Measurements from ENCODE around the gene TNC. TPM values are rescaled to one million over a fixed set of nuclear protein-coding genes. Genes with fewer than 3 reads are reported as not detected.
A peak's percentile ranks its signal among the peaks of the same experiment; 100 is the strongest.

TNC gene
- polyA plus RNA-seq, 1 of the 3 experiments (the other 2 are of a cell fraction): 805 TPM

GRCh38 chr9:115088860-115089259 lies 29.1 kb downstream of the TNC start:
- no peak for DNase-seq
- Histone ChIP-seq H3K4me1 (ENCODE audit: control insufficient read depth in 1 of 2, insufficient read depth in 2 of 2, low read depth in 1 of 2, low read length in 1 of 2) (no peaks in the 10 kb centered on the region; a peak in 1 of 4 replicates), H3K36me3 (replicated peaks in 1 of 2; ENCODE audit: control insufficient read depth in 1 of 2, insufficient read depth in 2 of 2, low read length in 1 of 2) (peaks cover 72 to 85% of the 10 kb centered on the region in 2 experiments), H3K9ac (no peak overlapping the region), H3K4me2 (no peak overlapping the region), H2AFZ (ENCODE audit: low read depth) (no peak overlapping the region), H3K9me2 (no peaks in the 10 kb centered on the region), H3K27ac (ENCODE audit: low read depth in 2 of 2, low read length in 1 of 2) (peak overlapping the region in 1 of 2 experiments; percentile 19; a peak in 1 of 4 replicates), H3K79me2 (ENCODE audit: insufficient read depth) (peaks cover 87% of the 10 kb centered on the region), H3K4me3 (ENCODE audit: low read depth in 2 of 2, low read length in 1 of 2) (no peak overlapping the region), H3F3A (replicated peaks; ENCODE audit: insufficient read depth) (peaks cover 18% of the 10 kb centered on the region), H3K9me3 (no peaks in the 10 kb centered on the region), H3K27me3 (ENCODE audit: insufficient read depth) (no peaks in the 10 kb centered on the region), H4K20me1 (ENCODE audit: insufficient read depth) (peaks cover 26% of the 10 kb centered on the region; the same call in 1 of the 2 replicates)
- ChIA-PET POLR2A (no interaction called here), CTCF (no interaction called here)
- WGBS (ENCODE audit: low lambda C conversion rate): 88% methylated on average over 1 of the region's 1 CpG
- TF ChIP-seq, protein P1, sequence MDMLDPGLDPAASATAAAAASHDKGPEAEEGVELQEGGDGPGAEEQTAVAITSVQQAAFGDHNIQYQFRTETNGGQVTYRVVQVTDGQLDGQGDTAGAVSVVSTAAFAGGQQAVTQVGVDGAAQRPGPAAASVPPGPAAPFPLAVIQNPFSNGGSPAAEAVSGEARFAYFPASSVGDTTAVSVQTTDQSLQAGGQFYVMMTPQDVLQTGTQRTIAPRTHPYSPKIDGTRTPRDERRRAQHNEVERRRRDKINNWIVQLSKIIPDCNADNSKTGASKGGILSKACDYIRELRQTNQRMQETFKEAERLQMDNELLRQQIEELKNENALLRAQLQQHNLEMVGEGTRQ (IDR thresholded peaks at IDR 0.05; ENCODE audit: borderline replicate concordance, low read depth, low read length): no peak
- TF ChIP-seq, protein P2, sequence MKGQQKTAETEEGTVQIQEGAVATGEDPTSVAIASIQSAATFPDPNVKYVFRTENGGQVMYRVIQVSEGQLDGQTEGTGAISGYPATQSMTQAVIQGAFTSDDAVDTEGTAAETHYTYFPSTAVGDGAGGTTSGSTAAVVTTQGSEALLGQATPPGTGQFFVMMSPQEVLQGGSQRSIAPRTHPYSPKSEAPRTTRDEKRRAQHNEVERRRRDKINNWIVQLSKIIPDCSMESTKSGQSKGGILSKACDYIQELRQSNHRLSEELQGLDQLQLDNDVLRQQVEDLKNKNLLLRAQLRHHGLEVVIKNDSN (IDR thresholded peaks at IDR 0.05; ENCODE audit: borderline replicate concordance, low read depth): no peak
- TF ChIP-seq ELF1 (IDR thresholded peaks at IDR 0.05): no peak

- Histone ChIP-seq H3K27ac (ENCODE audit: low read depth in 2 of 2, low read length in 1 of 2) (no peak overlapping the region), H3K79me2 (ENCODE audit: insufficient read depth) (peaks cover 68% of the 10 kb centered on the region), H3K36me3 (replicated peaks in 1 of 2; ENCODE audit: control insufficient read depth in 1 of 2, insufficient read depth in 2 of 2, low read length in 1 of 2) (peaks cover 83 to 92% of the 10 kb centered on the region in 2 experiments), H3K9me3 (no peaks in the 10 kb centered on the region), H3F3A (replicated peaks; ENCODE audit: insufficient read depth) (peaks cover 24% of the 10 kb centered on the region), H3K4me2 (no peak overlapping the region), H3K4me3 (ENCODE audit: low read depth in 2 of 2, low read length in 1 of 2) (no peak overlapping the region), H4K20me1 (ENCODE audit: insufficient read depth) (peaks cover 18% of the 10 kb centered on the region; the same call in 1 of the 2 replicates), H3K27me3 (ENCODE audit: insufficient read depth) (no peaks in the 10 kb centered on the region), H2AFZ (ENCODE audit: low read depth) (no peak overlapping the region), H3K9me2 (no peaks in the 10 kb centered on the region), H3K9ac (no peak overlapping the region), H3K4me1 (ENCODE audit: control insufficient read depth in 1 of 2, insufficient read depth in 2 of 2, low read depth in 1 of 2, low read length in 1 of 2) (no peaks in the 10 kb centered on the region; a peak in 1 of 4 replicates)
- WGBS (ENCODE audit: low lambda C conversion rate): 90% methylated on average over 19 of the region's 20 CpGs
- TF ChIP-seq, protein P1 (IDR thresholded peaks at IDR 0.05; ENCODE audit: borderline replicate concordance, low read depth, low read length): no peak
- no peak for TF ChIP-seq FOXJ3 (CRISPR knock-in tag; IDR thresholded peaks at IDR 0.05)
- TF ChIP-seq TEAD4 (IDR thresholded peaks at IDR 0.05; ENCODE audit: borderline replicate concordance, insufficient read depth): no peak
- no peak for TF ChIP-seq EP300 (IDR thresholded peaks at IDR 0.05; ENCODE audit: borderline replicate concordance in 1 of 2, low read depth in 1 of 2, low read length in 1 of 2)
- TF ChIP-seq SMC3 (IDR thresholded peaks at IDR 0.05; ENCODE audit: low read depth, low read length): no peak
- TF ChIP-seq MXI1 (IDR thresholded peaks at IDR 0.05; ENCODE audit: low read depth, low read length): no peak
- TF ChIP-seq TAF1 (IDR thresholded peaks at IDR 0.05; ENCODE audit: borderline replicate concordance, low read depth, low read length): no peak
- TF ChIP-seq RXRA (IDR thresholded peaks at IDR 0.05; ENCODE audit: borderline replicate concordance, low read depth): no peak
- TF ChIP-seq YY1 (IDR thresholded peaks at IDR 0.05; ENCODE audit: low read depth): no peak
- no peak for TF ChIP-seq RFX5 (IDR thresholded peaks at IDR 0.05; ENCODE audit: low read length)
- TF ChIP-seq NFIC (IDR thresholded peaks at IDR 0.05; ENCODE audit: borderline replicate concordance): no peak
- TF ChIP-seq, protein P2 (IDR thresholded peaks at IDR 0.05; ENCODE audit: borderline replicate concordance, low read depth): no peak
- no peak for TF ChIP-seq POLR2AphosphoS5 (IDR thresholded peaks at IDR 0.05; ENCODE audit: low read depth, low read length)
- no peak for TF ChIP-seq FOSL2 (IDR thresholded peaks at IDR 0.05; ENCODE audit: borderline replicate concordance, low read depth)
- TF ChIP-seq RAD21 (IDR thresholded peaks at IDR 0.05; ENCODE audit: low read length): no peak
- TF ChIP-seq JUND (IDR thresholded peaks at IDR 0.05): no peak
- TF ChIP-seq, protein P3, sequence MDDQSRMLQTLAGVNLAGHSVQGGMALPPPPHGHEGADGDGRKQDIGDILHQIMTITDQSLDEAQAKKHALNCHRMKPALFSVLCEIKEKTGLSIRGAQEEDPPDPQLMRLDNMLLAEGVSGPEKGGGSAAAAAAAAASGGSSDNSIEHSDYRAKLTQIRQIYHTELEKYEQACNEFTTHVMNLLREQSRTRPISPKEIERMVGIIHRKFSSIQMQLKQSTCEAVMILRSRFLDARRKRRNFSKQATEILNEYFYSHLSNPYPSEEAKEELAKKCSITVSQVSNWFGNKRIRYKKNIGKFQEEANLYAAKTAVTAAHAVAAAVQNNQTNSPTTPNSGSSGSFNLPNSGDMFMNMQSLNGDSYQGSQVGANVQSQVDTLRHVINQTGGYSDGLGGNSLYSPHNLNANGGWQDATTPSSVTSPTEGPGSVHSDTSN (IDR thresholded peaks at IDR 0.05): no peak
- TF ChIP-seq NRF1 (IDR thresholded peaks at IDR 0.05; ENCODE audit: low read depth, low read length): no peak
- TF ChIP-seq CTCF (IDR thresholded peaks at IDR 0.05): no peak
- no peak for TF ChIP-seq MEF2A (IDR thresholded peaks at IDR 0.05; ENCODE audit: borderline replicate concordance, low read depth)
- CTCF ChIA-PET: no interaction called here
- no peak for DNase-seq
- POLR2A ChIA-PET: no interaction called here
Measured at GRCh38 chr9:115086886-115087285, 31.1 kb downstream of the TNC start.

Measured in SK-N-SH (cell line).